Activated CD4-positive, alpha-beta T cell treated with anti-CD3 and anti-CD28 coated beads, Interleukin-2, amount 50 U/mL, for 48 hours (primary cell): ENCODE results near the gene AGBL5.

ENCODE experiments used
- DNase-seq, 2 experiments: peaks; one replicate each; pipeline ENCODE4 v3.0.0-alpha.2; 2020

AGBL5 gene

DNA sequence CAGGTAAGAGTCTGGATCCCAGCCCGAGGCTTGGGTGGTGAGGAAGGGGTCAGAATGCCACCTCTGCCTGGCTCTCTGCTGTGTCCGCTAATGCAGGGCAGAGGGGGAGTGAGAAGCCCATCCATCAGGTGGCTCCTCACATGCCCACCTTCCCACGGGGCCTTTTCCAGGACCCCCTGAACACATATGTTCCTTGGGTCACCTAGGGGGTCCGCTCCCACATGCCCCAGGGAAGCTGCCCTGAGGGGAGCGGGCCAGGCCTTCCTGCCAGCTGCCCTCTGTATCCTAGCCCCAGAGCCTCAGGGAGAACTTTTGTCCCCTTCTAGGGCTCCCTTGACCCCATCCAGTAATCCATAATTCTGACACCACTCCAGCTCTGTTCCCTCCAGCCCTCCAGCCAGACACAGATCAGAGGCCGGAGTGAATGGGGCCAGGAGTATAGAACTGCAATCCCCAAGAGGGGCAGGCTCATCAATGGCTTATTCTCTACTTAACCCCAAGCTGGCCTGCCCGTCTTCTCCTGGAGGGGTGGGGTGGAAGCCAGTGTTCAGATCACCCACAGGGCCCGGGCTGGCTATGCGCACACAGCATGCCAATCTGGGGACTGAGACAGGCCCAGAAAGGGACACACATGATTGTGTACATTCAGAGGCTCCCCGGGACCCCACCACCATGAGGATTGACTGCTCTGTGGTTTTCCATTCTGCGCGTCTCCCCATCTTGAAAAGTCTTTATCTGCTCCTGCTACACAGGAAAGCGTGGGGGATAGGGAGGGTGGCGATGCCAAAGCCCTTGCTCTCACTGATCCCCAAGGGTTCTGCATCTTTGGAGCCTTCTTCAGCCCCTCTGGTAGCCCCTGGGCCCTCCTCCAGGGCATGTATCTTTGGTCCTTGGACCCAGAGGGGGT is 28.0 kb downstream of the AGBL5 start:
- no peak for DNase-seq

DNA sequence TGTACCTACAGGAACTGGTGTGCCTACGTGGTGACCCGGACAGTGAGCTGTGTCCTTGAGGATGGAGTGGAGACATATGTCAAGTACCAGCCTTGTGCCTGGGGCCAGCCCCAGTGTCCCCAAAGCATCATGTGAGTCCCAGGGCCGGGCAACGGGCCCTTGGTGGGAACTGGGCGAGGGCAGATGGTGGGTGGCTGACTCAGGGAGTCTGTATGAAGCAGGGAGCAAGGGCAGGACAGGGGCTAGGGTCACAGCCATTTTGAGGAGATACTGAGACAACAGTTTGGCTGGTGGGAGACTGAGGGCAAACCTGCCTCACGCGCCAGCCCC is 28.6 kb downstream of the AGBL5 start:
- no peak for DNase-seq

GRCh38 chr2:27080603-27080936 is 29.1 kb downstream of the AGBL5 start:
- no peak for DNase-seq

GRCh38 chr2:27081984-27082772 is 30.7 kb downstream of the AGBL5 start:
- DNase-seq, result no peak

- DNase-seq, result no peak
Observed at GRCh38 chr2:27082773-27083409, 31.4 kb downstream of the AGBL5 start.

DNA sequence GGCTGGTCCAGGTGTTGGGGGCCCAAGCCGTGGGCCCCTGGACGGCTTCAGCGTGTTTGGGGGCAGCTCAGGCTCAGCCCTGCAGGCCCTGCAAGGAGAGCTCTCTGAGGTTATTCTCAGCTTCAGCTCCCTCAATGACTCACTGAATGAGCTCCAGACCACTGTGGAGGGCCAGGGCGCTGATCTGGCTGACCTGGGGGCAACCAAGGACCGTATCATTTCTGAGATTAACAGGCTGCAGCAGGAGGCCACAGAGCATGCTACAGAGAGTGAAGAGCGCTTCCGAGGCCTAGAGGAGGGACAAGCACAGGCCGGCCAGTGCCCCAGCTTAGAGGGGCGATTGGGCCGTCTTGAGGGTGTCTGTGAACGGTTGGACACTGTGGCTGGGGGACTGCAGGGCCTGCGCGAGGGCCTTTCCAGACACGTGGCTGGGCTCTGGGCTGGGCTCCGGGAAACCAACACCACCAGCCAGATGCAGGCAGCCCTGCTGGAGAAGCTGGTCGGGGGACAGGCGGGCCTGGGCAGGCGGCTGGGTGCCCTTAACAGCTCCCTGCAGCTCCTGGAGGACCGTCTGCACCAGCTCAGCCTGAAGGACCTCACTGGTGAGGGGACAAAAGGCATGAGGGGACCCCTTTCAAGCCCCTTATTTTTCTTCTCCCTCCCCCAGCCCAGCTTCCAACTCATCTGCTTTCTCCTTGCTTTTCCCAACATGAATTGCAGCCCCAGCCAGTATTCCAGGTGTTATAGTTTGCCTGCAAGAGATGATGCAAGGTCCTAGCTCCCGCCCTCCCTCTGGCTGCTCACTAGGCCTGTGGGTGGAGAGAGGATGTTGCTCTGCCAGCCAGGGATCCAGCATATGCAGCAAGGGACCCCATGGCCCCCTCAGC is 32.2 kb downstream of the AGBL5 start:
- DNase-seq, result no peak

DNA sequence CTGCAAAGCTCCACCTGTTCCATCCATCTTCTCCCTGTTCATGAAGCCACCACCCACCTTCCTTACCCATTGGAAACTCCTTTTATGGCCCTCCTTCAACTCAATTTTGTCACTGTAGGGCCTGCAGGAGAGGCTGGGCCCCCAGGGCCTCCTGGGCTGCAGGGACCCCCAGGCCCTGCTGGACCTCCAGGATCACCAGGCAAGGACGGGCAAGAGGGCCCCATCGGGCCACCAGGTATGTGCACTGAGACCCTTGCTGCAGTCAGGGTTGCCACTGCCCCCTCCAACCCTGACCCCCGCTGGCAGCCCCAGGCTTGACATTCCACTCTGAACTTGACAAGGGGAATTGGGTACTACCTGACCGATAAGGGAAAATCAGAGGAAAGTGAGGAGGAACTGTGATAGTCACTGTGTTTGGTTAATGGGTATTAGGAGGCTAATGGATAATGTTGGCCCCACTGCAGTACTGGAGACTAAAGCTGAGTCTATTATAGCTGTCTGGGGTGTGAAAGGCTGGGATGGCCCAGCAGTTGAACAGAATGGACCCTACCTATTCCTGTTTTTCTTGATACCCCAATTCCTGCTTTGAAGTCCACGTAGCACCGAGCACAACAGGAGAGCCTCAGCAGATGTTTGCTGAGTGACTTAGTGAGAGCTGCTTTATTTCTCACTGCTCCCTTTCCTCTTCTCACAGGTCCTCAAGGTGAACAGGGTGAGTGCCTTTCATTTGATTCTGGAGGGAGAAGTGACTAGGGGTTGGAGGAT is 33.0 kb downstream of the AGBL5 start:
- no peak for DNase-seq

DNA sequence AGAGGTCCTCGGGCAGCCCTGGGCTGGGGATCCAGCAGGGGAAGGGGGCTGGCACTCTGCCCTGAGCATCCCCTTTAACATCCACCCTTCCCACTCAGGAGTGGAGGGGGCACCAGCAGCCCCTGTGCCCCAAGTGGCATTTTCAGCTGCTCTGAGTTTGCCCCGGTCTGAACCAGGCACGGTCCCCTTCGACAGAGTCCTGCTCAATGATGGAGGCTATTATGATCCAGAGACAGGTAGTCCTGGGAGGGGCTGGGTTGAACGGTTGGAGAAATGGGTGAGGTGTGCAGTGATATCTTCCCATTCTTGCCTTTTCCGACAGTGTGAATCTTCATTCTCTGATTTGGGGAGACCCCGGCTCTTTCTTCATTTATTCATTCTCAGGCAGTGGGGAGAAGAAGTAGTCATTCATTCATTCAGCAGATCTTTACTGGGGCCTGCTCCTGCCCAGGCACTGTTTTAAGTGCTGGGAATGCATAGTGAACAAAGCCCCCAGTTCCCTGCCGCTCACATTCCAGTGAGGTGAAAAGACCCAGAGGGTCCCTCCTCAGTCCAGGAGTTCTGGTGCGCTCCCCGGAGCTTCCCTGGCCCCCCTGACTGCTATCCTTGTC is 33.7 kb downstream of the AGBL5 start:
- no peak for DNase-seq

- peak; percentile 58 to 65 for DNase-seq
Observed at GRCh38 chr2:27085673-27086089, 34.2 kb downstream of the AGBL5 start.

DNA sequence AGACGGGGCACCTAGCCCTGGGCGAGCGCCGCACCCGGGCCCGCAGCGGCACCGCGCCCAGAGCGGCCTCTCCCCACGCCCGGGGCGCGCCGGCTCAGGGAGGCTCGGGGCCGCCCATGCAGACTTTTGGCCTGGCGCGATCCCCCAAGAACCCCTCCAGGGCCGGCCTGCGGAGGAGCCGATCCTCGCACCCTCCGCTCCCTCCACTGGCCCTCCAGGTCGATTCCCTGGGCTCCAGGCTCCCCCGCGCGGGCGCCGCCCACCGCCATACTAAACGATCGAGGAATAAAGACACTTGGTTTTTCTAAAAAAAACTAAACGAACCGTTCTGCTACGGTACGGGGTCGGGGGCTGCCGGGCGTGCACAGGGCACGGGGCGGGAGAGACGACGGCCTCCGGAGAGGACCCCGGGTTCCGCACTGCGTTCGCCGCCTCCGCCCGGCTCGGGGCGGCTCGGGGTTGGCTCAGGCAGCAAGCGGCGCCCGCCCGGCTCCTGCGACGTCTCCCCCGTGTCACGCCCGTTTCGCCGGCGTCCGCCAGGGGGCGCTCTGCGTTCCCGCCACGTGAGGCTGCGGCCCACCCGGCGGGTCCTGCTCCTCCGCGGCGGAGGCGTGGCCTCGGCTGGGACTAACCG is 34.7 kb downstream of the AGBL5 start:
- DNase-seq, result peak; percentile 97

- DNase-seq, result peak; percentile 40 to 55
Observed at GRCh38 chr2:27086724-27087593, 35.5 kb downstream of the AGBL5 start, which contains the start of gene KHK. Gene KHK, plus strand, starts transcription at chr2:27086772. Its CDS starts 488 bp downstream, at chr2:27087260.

GRCh38 chr2:27087823-27088410 is 36.4 kb downstream of the AGBL5 start:
- no peak for DNase-seq

DNA sequence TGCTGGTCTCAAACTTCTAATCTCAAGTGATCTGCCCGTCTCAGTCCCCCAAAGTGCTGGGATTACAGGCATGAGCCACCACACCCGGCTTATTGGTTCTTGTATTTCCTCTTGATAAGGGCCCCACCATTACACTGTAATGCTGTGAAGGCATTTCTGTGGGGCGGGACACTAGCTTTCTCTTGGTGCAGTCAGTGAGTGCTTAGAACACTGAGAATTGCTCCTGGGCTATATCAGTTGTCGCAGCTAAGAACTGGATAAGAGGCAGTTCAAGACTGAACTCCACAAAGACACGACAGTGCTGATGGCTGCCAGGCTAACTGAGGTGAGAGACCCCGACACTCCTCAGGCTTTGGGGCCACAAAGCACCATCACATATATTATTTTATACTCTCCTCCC is 37.2 kb downstream of the AGBL5 start:
- no peak for DNase-seq

- no peak for DNase-seq
Observed at GRCh38 chr2:27089111-27089954, 37.9 kb downstream of the AGBL5 start.

- no peak for DNase-seq
Observed at GRCh38 chr2:27091746-27092695, 40.6 kb downstream of the AGBL5 start.

- no peak for DNase-seq
Observed at GRCh38 chr2:27092696-27093429, 41.4 kb downstream of the AGBL5 start.
